Tibial nerve (tissue), 4 donors: Measurements from ENCODE around the gene FLCN. TPM values are rescaled to one million over a fixed set of nuclear protein-coding genes. Genes with fewer than 3 reads are reported as not detected.

ENCODE experiments used
- DNase-seq, 2 donors: peaks; one replicate each; pipeline ENCODE4 v3.0.0-alpha.2; 2019; ENCODE audit warnings: low spot score in 2 of 2
- H3K27ac ChIP-seq, 4 donors: fragments of 200-600 bp; sonication (generic) in 3 of 4; one replicate each; pipeline ENCODE4 v1.5.1; 2017 to 2019; ENCODE audit warnings: mild to moderate bottlenecking in 1 of 4
- H3K27me3 ChIP-seq, 2 donors: fragments of 200-600 bp; sonication (generic) in 1 of 2; one replicate each; pipeline versions ENCODE4 v1.5.1 to v1.6.0; 2017 to 2019
- H3K36me3 ChIP-seq, 3 donors: fragments of 200-600 bp; sonication (generic); one replicate each; pipeline ENCODE4 v1.5.1; 2018 to 2019
- H3K4me1 ChIP-seq, 4 donors: fragments of 200-600 bp; sonication (generic) in 3 of 4; one replicate each; pipeline ENCODE4 v1.5.1; 2017 to 2019
- H3K4me3 ChIP-seq, 4 donors: fragments of 200-600 bp; sonication (generic) in 3 of 4; one replicate each; pipeline ENCODE4 v1.5.1; 2017 to 2019; ENCODE audit warnings: mild to moderate bottlenecking in 1 of 4, moderate library complexity in 1 of 4
- H3K9me3 ChIP-seq, 4 donors: fragments of 200-600 bp; sonication (generic) in 3 of 4; one replicate each; pipeline ENCODE4 v1.5.1; 2017 to 2019
- CTCF ChIP-seq, 5 experiments: fragments of 200-600 bp in 3 of 5; fragments of 450-650 bp in 2 of 5; sonication (generic) in 3 of 5; IDR thresholded peaks; one replicate each; pipeline ENCODE4 v1.5.1; 2016 to 2019; ENCODE audit warnings: antibody characterized with exemption in 5 of 5, mild to moderate bottlenecking in 3 of 5, moderate library complexity in 2 of 5
- EP300 ChIP-seq, 2 donors: sonication (generic); formaldehyde crosslinking; IDR thresholded peaks; one replicate each; pipeline ENCODE4 v1.6.1; 2017; ENCODE audit warnings: antibody characterized with exemption in 2 of 2, mild to moderate bottlenecking in 1 of 2
- POLR2A ChIP-seq, 2 donors: fragments of 450-650 bp; IDR thresholded peaks; one replicate each; pipeline ENCODE4 v1.6.1; 2017; ENCODE audit warnings: antibody characterized with exemption in 2 of 2, mild to moderate bottlenecking in 2 of 2, moderate library complexity in 2 of 2
- WGBS, 2 donors: methylation state at CpG; one replicate each; pipeline ENCODE4 v1.1.5; 2018; 5-methylcytosine and 5-hydroxymethylcytosine counted together
- small RNA-seq: library from RNA; depleted of rRNA; stranded (forward); fragments of <200 nt; gene quantifications from one replicate; pipeline ENCODE3, GENCODE V24; 2016
- total RNA-seq, 4 donors: library from RNA; depleted of rRNA; stranded (reverse); fragments of >200 nt; gene quantifications; one replicate each; pipeline ENCODE4 v1.1.0, GENCODE V29; 2016

The FLCN gene
- total RNA-seq, 4 donors from 2014 or later: 71.5 to 85.9 (median 76.6) TPM

DNA sequence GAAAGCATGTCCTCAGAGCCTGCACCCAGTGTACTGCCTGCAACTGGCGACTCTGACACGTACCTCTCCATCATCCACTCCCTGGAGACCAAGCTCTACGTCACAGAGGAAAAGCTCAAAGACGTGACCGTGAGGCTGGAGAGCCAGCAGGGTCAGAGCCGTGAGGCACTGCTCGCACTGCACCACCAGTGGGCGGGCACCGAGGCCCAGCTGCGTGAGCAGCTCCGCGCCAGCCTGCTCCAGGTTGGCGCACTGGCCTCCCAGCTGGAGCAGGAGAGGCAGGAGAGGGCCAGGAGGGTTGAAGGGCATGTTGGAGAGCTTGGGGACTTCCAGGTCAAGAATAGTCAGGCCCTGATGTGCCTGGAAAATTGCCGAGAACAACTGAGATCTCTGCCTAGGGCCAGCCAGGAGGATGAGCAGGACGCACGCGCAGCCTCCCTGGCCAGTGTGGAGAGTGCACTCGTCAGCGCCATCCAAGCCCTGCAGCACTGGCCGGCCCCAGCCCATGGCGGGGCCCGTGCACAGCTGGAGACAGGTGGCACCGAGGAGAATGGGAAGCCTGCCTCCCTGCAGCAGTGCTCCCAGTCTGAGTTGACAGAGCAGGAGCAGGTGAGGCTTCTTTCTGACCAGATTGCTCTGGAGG is 71.2 kb downstream of the FLCN start:
- peaks cover 0 to 94% (median 18%) of the 10 kb centered on the region in 3 donors for H3K36me3 ChIP-seq
- no peak for DNase-seq
- WGBS, 2 donors: 84 to 91% methylated on average over 20 to 21 of the region's 23 CpGs
- H3K27me3 ChIP-seq: no peaks in the 10 kb centered on the region
- no peak overlapping the region for H3K4me3 ChIP-seq
- no peaks in the 10 kb centered on the region for H3K9me3 ChIP-seq
- no peak overlapping the region for H3K27ac ChIP-seq
- TF ChIP-seq CTCF (IDR thresholded peaks at IDR 0.05) (no peak), POLR2A (IDR thresholded peaks at IDR 0.05) (no peak), EP300 (IDR thresholded peaks at IDR 0.05) (no peak)
- no peaks in the 10 kb centered on the region for H3K4me1 ChIP-seq

- WGBS, 2 donors: 88 to 94% methylated on average over 17 of the region's 17 CpGs
- H3K27me3 ChIP-seq: no peaks in the 10 kb centered on the region
- H3K4me3 ChIP-seq: no peak overlapping the region
- H3K36me3 ChIP-seq: peaks cover 0 to 100% (median 19%) of the 10 kb centered on the region in 3 donors
- H3K27ac ChIP-seq: no peak overlapping the region
- H3K4me1 ChIP-seq: no peaks in the 10 kb centered on the region
- TF ChIP-seq EP300 (IDR thresholded peaks at IDR 0.05) (no peak), CTCF (IDR thresholded peaks at IDR 0.05) (no peak), POLR2A (IDR thresholded peaks at IDR 0.05) (no peak)
- DNase-seq: no peak
- H3K9me3 ChIP-seq: no peaks in the 10 kb centered on the region
Observed at GRCh38 chr17:17164676-17165075, 72.3 kb downstream of the FLCN start.

GRCh38 chr17:17164156-17164555 is 72.8 kb downstream of the FLCN start:
- Histone ChIP-seq H3K9me3 (no peaks in the 10 kb centered on the region), H3K27ac (no peak overlapping the region), H3K4me3 (no peak overlapping the region), H3K4me1 (no peaks in the 10 kb centered on the region), H3K27me3 (no peaks in the 10 kb centered on the region), H3K36me3 (peaks cover 0 to 100% (median 19%) of the 10 kb centered on the region in 3 donors)
- 91 to 94% methylated on average over 23 to 25 of the region's 25 CpGs for WGBS, 2 donors
- TF ChIP-seq EP300 (IDR thresholded peaks at IDR 0.05) (no peak), POLR2A (IDR thresholded peaks at IDR 0.05) (no peak), CTCF (IDR thresholded peaks at IDR 0.05) (no peak)
- no peak for DNase-seq

Small RNA genes lying within 50 kb of the gene (small RNA-seq; reads per million reads assigned to genes)
- not detected for gene RNU6-767P

Other genes with a start within 250 kb of the FLCN start
- gene MPRIP, start 194.7 kb downstream of the FLCN start, total RNA-seq: 100 to 1,000 TPM; 216 to 291 (median 265) TPM
- 10 to 100 TPM in 1 of 4 donors, 1 to 10 TPM in 3; 6.0 to 11.1 (median 8.2) TPM for gene PLD6, start 30.8 kb downstream of the FLCN start, total RNA-seq
- gene COPS3, start 44.1 kb upstream of the FLCN start, total RNA-seq: 10 to 100 TPM; 15.7 to 58.8 (median 47.6) TPM
- gene NT5M, start 66.2 kb upstream of the FLCN start, total RNA-seq: 10 to 100 TPM in 1 of 4 donors, 1 to 10 TPM in 3; 4.8 to 11.2 (median 7.7) TPM
- 10 to 100 TPM in 3 of 4 donors, 1 to 10 TPM in 1; 8.0 to 17.5 (median 13.6) TPM for gene MED9, start 239.8 kb upstream of the FLCN start, total RNA-seq